ENCODE measurements around the gene CERS3. TPM values are rescaled to one million over a fixed set of nuclear protein-coding genes. Genes with fewer than 3 reads are reported as not detected.

The CERS3 gene
- polyA plus RNA-seq, 1 donor: 0.15 TPM

DNA sequence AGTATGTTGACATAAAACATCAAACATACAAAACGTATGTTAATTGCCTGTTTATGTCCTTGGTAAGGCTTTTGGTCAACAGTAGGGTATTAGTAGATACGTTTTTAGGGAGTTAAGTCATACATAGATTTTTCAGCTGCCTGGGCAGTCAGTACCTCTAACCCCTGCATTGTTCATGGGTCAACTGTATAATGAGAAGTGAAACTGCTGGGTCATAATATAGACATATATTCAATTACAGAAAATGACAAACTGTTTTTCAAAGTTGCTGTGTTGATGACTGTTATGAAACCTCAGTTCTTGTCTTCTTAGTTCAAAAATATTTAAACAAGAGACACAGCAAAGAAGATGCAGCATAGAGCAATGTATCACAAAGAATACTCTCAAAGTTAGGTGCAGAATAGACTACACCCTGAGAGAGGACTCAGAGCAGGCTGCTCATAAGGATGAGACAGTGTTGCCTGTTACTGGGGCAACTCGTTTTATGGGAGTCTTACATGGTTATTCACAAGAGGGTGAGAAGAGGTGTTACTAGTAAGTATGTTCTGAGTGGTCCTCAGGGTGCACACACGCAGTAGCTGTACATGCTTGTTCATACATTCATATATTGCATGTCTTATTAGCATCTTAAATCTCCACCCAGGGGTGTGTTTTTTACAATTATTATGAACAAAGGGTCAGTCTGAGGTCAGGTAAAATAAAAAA lies 133.9 kb downstream of the CERS3 start:
- DNase-seq: no peak
- Histone ChIP-seq H3K27ac (ENCODE audit: low read length) (no peak overlapping the region), H3K4me3 (ENCODE audit: low read length) (no peak overlapping the region), H3K36me3 (ENCODE audit: control insufficient read depth, insufficient read depth, low read length) (no peaks in the 10 kb centered on the region), H3K4me1 (ENCODE audit: control insufficient read depth, insufficient read depth, low read length) (no peaks in the 10 kb centered on the region), H3K9me3 (ENCODE audit: control insufficient read depth, low read depth, low read length) (no peaks in the 10 kb centered on the region), H3K27me3 (ENCODE audit: control insufficient read depth, insufficient read depth, low read length) (peaks cover 3% of the 10 kb centered on the region)
- 83% methylated on average over 1 of the region's 4 CpGs for WGBS (ENCODE audit: insufficient coverage, low lambda C conversion rate)

DNA sequence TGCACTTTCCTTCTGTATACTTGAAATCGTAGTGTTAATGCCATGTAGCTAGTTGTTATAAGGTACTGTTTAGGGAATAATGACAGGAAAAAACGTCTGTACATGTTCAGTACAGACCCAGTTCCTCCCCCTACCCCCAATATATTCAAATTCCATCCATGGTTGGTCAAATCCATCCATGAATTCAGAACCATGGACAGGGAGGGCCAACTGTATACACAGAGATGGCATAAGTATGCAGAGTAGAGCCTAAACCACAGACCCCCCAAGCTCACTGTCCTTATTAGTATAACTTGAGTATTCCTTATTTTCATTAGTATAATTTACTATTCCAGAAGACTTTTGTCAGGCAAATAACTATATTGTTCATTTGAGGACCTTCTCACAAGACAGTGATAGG lies 135.7 kb downstream of the CERS3 start:
- peaks cover 3% of the 10 kb centered on the region for H3K27me3 ChIP-seq (ENCODE audit: control insufficient read depth, insufficient read depth, low read length)
- WGBS (ENCODE audit: insufficient coverage, low lambda C conversion rate): no CpG with 5 or more reads among the region's 2 CpGs
- no peak overlapping the region for H3K4me3 ChIP-seq (ENCODE audit: low read length)
- H3K9me3 ChIP-seq (ENCODE audit: control insufficient read depth, low read depth, low read length): no peaks in the 10 kb centered on the region
- DNase-seq: no peak
- H3K36me3 ChIP-seq (ENCODE audit: control insufficient read depth, insufficient read depth, low read length): no peaks in the 10 kb centered on the region
- H3K27ac ChIP-seq (ENCODE audit: low read length): no peak overlapping the region
- H3K4me1 ChIP-seq (ENCODE audit: control insufficient read depth, insufficient read depth, low read length): no peaks in the 10 kb centered on the region

DNA sequence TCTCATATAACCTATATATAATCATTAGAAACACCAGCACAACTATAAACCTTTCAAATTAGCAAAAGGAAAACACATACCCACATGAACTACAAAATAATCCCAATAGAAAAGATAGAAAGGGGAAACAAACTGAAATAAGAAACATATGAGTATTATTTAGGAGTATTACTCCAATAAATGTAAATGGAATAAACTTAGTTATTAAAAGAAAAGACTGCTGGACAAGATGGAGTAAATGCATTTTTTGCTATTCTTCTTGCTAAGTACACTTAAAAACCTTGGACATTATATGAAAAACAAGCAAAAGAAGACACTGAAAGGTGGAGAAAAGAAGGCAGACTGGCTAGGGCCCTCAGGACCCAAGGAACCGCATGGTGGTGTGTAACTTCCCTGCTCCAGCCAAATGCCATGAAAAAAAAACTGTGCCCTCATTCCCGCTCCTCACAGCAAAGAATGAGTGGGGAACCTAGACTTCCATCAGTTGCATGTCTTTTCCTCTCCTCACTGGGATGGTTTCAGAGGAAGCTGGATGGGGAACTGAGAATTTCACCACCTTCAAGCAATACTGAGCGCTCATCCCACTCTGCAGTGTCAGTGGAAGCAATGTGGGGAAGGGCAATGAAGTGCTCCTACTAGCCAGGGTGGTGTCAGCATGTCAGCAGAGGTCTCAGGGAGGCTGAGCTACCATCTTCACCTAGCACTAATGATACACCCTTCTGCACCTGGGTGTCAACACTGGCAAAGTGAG lies 143.3 kb downstream of the CERS3 start:
- no peak overlapping the region for H3K27ac ChIP-seq (ENCODE audit: low read length)
- WGBS (ENCODE audit: insufficient coverage, low lambda C conversion rate): no CpG with 5 or more reads among the region's 3 CpGs
- H3K27me3 ChIP-seq (ENCODE audit: control insufficient read depth, insufficient read depth, low read length): no peaks in the 10 kb centered on the region
- no peak overlapping the region for H3K4me3 ChIP-seq (ENCODE audit: low read length)
- no peaks in the 10 kb centered on the region for H3K36me3 ChIP-seq (ENCODE audit: control insufficient read depth, insufficient read depth, low read length)
- no peak for DNase-seq
- peaks cover 5% of the 10 kb centered on the region for H3K9me3 ChIP-seq (ENCODE audit: control insufficient read depth, low read depth, low read length)
- H3K4me1 ChIP-seq (ENCODE audit: control insufficient read depth, insufficient read depth, low read length): no peaks in the 10 kb centered on the region

DNA sequence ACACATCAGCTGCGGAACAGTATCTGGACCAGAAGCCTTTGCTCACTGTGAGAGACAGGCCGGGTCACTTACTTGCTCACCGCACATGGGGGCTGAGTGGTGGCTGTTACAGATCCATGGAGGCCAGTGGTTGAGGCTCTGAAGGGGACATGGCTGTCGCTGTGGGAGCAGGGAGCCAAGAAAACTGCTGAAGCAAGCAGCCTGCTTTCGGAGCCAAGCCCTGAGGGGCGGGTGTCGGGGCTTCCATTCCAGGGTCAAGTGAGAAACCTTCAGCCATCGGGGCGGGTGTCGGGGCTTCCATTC lies 144.7 kb downstream of the CERS3 start:
- H3K36me3 ChIP-seq (ENCODE audit: control insufficient read depth, insufficient read depth, low read length): no peaks in the 10 kb centered on the region
- H3K4me3 ChIP-seq (ENCODE audit: low read length): no peak overlapping the region
- H3K27ac ChIP-seq (ENCODE audit: low read length): no peak overlapping the region
- H3K4me1 ChIP-seq (ENCODE audit: control insufficient read depth, insufficient read depth, low read length): no peaks in the 10 kb centered on the region
- H3K9me3 ChIP-seq (ENCODE audit: control insufficient read depth, low read depth, low read length): peaks cover 5% of the 10 kb centered on the region
- no CpG with 5 or more reads among the region's 10 CpGs for WGBS (ENCODE audit: insufficient coverage, low lambda C conversion rate)
- no peaks in the 10 kb centered on the region for H3K27me3 ChIP-seq (ENCODE audit: control insufficient read depth, insufficient read depth, low read length)
- no peak for DNase-seq

DNA sequence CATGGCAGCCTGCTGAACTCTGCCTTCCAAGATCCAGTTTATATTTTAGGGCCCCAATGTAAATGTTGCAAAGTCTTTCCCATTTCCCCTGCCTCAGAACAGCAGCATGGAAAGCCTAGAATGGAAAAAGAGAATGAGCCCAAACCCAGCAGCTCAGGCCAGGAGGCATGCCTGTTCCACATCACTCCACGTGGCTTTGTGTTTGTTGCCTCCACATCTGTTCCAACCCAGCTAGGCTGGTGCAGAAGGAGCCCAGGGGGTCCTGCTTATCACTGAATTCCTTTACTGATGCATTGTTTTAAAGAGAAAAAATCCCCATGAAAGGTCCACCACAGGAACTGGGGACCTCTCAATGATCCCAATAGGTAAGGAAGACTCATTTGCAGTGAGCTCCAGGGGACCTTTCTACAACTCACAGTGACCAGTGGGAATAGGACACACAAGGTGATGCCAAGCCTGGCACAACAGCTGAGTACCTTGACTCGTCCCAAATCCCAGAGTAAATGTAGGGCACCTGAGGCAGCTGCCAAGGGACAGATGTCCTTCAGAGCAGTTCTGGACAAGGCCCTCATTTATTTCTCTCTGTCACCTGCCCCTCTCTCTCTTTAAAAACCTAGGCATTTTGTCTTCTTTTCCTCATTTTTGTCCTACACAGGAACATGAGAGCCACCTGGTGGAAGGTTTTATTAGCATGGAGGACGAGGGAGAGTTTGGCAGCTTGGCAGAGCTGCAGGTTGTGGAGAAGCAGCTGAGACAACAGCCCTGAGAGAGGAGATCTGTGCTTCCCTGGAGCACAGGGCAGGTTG lies 145.2 kb downstream of the CERS3 start:
- WGBS (ENCODE audit: insufficient coverage, low lambda C conversion rate): no CpG with 5 or more reads among the region's 3 CpGs

DNA sequence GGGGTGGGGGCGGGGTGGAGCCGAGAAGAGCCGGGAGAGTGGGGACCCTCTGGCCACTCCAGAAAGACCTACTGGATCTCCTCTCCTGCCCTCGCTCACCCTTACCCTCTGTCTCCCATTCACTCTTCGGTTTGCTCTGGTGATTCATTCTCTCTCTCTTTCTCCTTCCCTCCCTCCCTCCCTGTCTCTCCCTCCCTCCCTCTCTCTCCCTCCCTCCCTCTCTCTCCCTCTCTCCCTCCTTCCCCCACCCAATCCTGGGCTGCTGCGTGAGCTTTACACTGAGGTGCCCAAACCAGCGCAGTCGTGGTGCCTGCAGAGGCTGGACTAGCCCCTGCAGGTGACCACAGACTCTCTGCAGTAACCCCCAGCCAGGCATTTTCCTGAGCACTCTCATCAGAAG lies 154.8 kb downstream of the CERS3 start:
- Histone ChIP-seq H3K4me3 (ENCODE audit: low read length) (no peak overlapping the region), H3K4me1 (ENCODE audit: control insufficient read depth, insufficient read depth, low read length) (no peaks in the 10 kb centered on the region), H3K27me3 (ENCODE audit: control insufficient read depth, insufficient read depth, low read length) (peaks cover 28% of the 10 kb centered on the region), H3K27ac (ENCODE audit: low read length) (no peak overlapping the region), H3K9me3 (ENCODE audit: control insufficient read depth, low read depth, low read length) (no peaks in the 10 kb centered on the region), H3K36me3 (ENCODE audit: control insufficient read depth, insufficient read depth, low read length) (no peaks in the 10 kb centered on the region)
- no peak for DNase-seq
- no CpG with 5 or more reads among the region's 8 CpGs for WGBS (ENCODE audit: insufficient coverage, low lambda C conversion rate)

More for the DNA sequence above, 145.2 kb downstream of the CERS3 start:
- no peak overlapping the region for H3K4me3 ChIP-seq (ENCODE audit: low read length)
- DNase-seq: peak in 1 of 2 donors; percentile 11
- no peaks in the 10 kb centered on the region for H3K27me3 ChIP-seq (ENCODE audit: control insufficient read depth, insufficient read depth, low read length)
- no peak overlapping the region for H3K27ac ChIP-seq (ENCODE audit: low read length)
- H3K9me3 ChIP-seq (ENCODE audit: control insufficient read depth, low read depth, low read length): peaks cover 5% of the 10 kb centered on the region
- no peaks in the 10 kb centered on the region for H3K4me1 ChIP-seq (ENCODE audit: control insufficient read depth, insufficient read depth, low read length)
- H3K36me3 ChIP-seq (ENCODE audit: control insufficient read depth, insufficient read depth, low read length): no peaks in the 10 kb centered on the region

DNA sequence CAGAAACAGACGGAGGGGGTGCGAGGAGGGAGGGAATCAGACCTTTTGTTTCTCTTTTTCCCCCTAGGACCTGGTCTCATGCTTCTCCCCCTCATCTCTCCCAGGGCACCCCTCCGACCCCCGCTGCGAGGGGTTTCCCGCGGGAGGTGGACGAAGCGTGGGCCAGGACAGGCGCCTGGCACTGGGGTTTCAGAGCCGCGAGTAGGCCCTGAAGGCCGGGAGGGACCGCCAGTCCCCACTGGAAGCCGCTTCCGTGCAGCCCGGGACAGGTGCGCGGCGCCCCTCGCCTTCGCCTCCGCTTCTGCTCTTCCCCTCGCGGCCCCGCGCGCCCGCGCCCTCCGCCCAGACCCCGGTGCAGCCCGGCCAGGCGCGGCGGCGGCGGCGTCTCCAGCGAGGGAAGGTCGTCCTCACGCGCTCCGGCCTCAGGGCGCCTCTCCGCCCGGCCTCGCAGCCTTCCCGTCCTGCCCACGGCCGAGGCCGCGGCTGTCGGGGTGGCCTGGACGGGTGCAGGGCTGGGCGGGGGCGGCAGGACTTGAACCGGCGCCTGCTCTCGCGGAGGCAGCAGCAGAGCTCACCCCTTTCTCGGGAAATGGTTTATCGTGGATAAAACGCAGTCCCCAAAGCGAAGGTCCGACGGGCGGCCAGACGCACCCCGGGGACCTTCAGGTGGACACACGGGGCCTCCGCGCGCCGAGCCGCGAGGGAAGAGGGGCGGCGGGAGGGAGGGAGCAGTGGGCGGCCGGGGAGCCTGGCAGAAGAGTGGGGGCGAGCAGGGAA lies 155.4 kb downstream of the CERS3 start:
- no peak overlapping the region for H3K27ac ChIP-seq (ENCODE audit: low read length)
- no peak overlapping the region for H3K4me3 ChIP-seq (ENCODE audit: low read length)
- no peaks in the 10 kb centered on the region for H3K4me1 ChIP-seq (ENCODE audit: control insufficient read depth, insufficient read depth, low read length)
- H3K36me3 ChIP-seq (ENCODE audit: control insufficient read depth, insufficient read depth, low read length): no peaks in the 10 kb centered on the region
- WGBS (ENCODE audit: insufficient coverage, low lambda C conversion rate): no CpG with 5 or more reads among the region's 82 CpGs
- DNase-seq: no peak
- H3K9me3 ChIP-seq (ENCODE audit: control insufficient read depth, low read depth, low read length): no peaks in the 10 kb centered on the region
- H3K27me3 ChIP-seq (ENCODE audit: control insufficient read depth, insufficient read depth, low read length): peaks cover 28% of the 10 kb centered on the region

DNA sequence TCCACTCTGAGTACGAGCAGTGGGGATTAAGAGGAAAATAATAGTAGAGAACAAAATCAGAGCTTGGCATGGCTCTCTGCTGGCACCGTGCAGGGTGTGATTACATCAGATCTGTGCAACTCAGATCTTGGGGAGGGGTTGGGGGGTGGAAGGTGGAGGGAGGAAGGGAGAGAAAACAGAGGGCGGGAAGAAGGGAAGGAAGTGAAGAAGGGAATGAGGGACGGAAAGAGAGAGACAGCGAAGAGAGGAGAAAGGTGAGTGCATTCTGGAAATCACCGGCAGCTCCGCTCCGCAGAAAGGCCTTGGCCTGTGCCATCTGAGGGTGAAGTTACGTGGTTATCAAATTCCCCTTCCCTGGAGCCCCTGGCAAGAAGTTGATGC lies 156.0 kb downstream of the CERS3 start:
- Histone ChIP-seq H3K4me3 (ENCODE audit: low read length) (no peak overlapping the region), H3K4me1 (ENCODE audit: control insufficient read depth, insufficient read depth, low read length) (no peaks in the 10 kb centered on the region), H3K36me3 (ENCODE audit: control insufficient read depth, insufficient read depth, low read length) (no peaks in the 10 kb centered on the region), H3K9me3 (ENCODE audit: control insufficient read depth, low read depth, low read length) (no peaks in the 10 kb centered on the region), H3K27ac (ENCODE audit: low read length) (no peak overlapping the region), H3K27me3 (ENCODE audit: control insufficient read depth, insufficient read depth, low read length) (peaks cover 28% of the 10 kb centered on the region)
- WGBS (ENCODE audit: insufficient coverage, low lambda C conversion rate): 35% methylated on average over 3 of the region's 9 CpGs
- no peak for DNase-seq

DNA sequence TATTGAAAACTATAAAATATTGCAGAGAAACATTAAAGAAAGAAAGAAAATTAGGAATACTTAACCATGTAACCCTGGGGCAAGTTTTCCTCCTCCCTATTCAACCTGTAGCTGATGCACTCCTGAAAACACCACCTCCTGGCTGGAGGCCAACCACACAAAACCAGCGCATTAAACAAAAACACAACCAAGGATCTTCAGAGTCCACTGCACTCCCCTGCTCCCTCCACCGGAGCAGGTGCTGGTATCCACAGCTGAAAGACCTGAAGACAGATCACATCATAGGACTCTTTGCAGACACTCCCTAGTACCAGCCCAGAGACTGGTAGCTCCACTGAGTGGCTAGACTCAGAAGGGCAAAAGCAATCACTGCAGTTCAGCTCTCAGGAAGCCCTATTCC lies 173.4 kb downstream of the CERS3 start:
- Histone ChIP-seq H3K4me3 (ENCODE audit: low read length) (no peak overlapping the region), H3K27me3 (ENCODE audit: control insufficient read depth, insufficient read depth, low read length) (peaks cover 4% of the 10 kb centered on the region), H3K27ac (ENCODE audit: low read length) (no peak overlapping the region), H3K4me1 (ENCODE audit: control insufficient read depth, insufficient read depth, low read length) (peaks cover 2% of the 10 kb centered on the region), H3K9me3 (ENCODE audit: control insufficient read depth, low read depth, low read length) (no peaks in the 10 kb centered on the region), H3K36me3 (ENCODE audit: control insufficient read depth, insufficient read depth, low read length) (no peaks in the 10 kb centered on the region)
- no CpG with 5 or more reads among the region's 2 CpGs for WGBS (ENCODE audit: insufficient coverage, low lambda C conversion rate)
- no peak for DNase-seq

DNA sequence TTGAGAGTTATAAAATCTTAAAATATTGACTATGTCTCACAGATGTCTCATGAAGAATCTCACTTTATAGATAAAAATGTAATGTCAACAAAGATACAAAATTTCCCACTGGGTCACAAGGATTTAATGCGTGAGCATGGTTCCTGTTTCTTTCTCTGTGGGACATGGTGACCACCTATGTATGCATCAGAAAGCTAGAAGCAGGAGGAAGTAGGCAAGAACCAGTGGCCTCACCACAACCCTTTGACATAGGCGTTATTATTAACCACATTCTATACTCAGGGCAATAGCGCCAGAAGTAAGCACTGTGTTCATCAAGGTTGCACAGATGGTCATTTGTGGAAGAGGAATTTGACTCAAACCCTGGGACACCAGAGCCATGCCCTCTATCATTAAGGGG lies 175.3 kb downstream of the CERS3 start:
- H3K36me3 ChIP-seq (ENCODE audit: control insufficient read depth, insufficient read depth, low read length): no peaks in the 10 kb centered on the region
- no CpG with 5 or more reads among the region's 3 CpGs for WGBS (ENCODE audit: insufficient coverage, low lambda C conversion rate)
- H3K4me1 ChIP-seq (ENCODE audit: control insufficient read depth, insufficient read depth, low read length): peaks cover 10% of the 10 kb centered on the region
- no peaks in the 10 kb centered on the region for H3K9me3 ChIP-seq (ENCODE audit: control insufficient read depth, low read depth, low read length)
- DNase-seq: no peak
- H3K4me3 ChIP-seq (ENCODE audit: low read length): no peak overlapping the region
- H3K27ac ChIP-seq (ENCODE audit: low read length): no peak overlapping the region
- peaks cover 4% of the 10 kb centered on the region for H3K27me3 ChIP-seq (ENCODE audit: control insufficient read depth, insufficient read depth, low read length)
